ENCODE results near the gene ZMYND10. TPM values are rescaled to one million over a fixed set of nuclear protein-coding genes. Genes with fewer than 3 reads are reported as not detected.

ZMYND10 gene
- total RNA-seq, 1 experiment from 2014 or later: 1.4 TPM

GRCh38 chr3:50381383-50381782, 35.9 kb upstream of the ZMYND10 start:
- Histone ChIP-seq H3K27ac (ENCODE audit: insufficient read length, low read depth, low read length) (no peak overlapping the region), H3K27me3 (ENCODE audit: insufficient read depth, low read length) (no peaks in the 10 kb centered on the region), H4K5ac (ENCODE audit: insufficient read length, low read depth, low read length) (no peak overlapping the region), H2AK5ac (ENCODE audit: insufficient read length, low read length) (no peak overlapping the region), H3K4ac (ENCODE audit: low read depth, low read length) (no peak overlapping the region), H3K4me2 (ENCODE audit: insufficient read depth, insufficient read length, low read length) (no peak overlapping the region), H3K9me3 (ENCODE audit: control insufficient read depth, low read depth, low read length) (no peaks in the 10 kb centered on the region), H4K91ac (ENCODE audit: insufficient read length, low read depth, low read length) (no peak overlapping the region), H4K8ac (replicated peaks; ENCODE audit: insufficient read length, low read depth, low read length) (no peak overlapping the region), H3K23me2 (ENCODE audit: insufficient read length, low read depth, low read length, poor library complexity, severe bottlenecking) (no peaks in the 10 kb centered on the region), H3K79me2 (ENCODE audit: insufficient read depth, low read length) (no peaks in the 10 kb centered on the region), H3K56ac (ENCODE audit: insufficient read length, low read depth, low read length) (no peak overlapping the region), H2BK12ac (ENCODE audit: insufficient read length, low read depth, low read length) (no peak overlapping the region), H2BK5ac (ENCODE audit: insufficient read length, low read length) (no peak overlapping the region), H3K79me1 (ENCODE audit: insufficient read depth, low read depth, low read length, poor library complexity, severe bottlenecking) (no peaks in the 10 kb centered on the region), H3K14ac (ENCODE audit: insufficient read depth, low read length) (no peak overlapping the region), H2BK20ac (ENCODE audit: low read depth, low read length, poor library complexity, severe bottlenecking) (no peak overlapping the region), H2AFZ (ENCODE audit: low read length) (no peak overlapping the region), H3T11ph (ENCODE audit: low read length) (no peak overlapping the region), H4K20me1 (ENCODE audit: control insufficient read depth, insufficient read depth, insufficient read length) (no peaks in the 10 kb centered on the region), H2BK15ac (ENCODE audit: low read depth, low read length) (no peak overlapping the region), H3K18ac (ENCODE audit: insufficient read length, low read depth, low read length) (no peak overlapping the region), H3K4me1 (ENCODE audit: insufficient read depth, low read length) (no peaks in the 10 kb centered on the region), H3K9ac (ENCODE audit: extremely low read depth, insufficient read length, low read length) (no peak overlapping the region), H2BK120ac (ENCODE audit: low read depth, low read length, poor library complexity, severe bottlenecking) (no peak overlapping the region), H3K23ac (ENCODE audit: insufficient read length, low read depth, low read length) (no peak overlapping the region)
- Mint-ChIP-seq H3K27ac (no peak overlapping the region), H3K4me1 (peaks cover 6 to 17% of the 10 kb centered on the region in 2 experiments; a peak in 2 of 4 replicates), H3K27me3 (ENCODE audit: low read depth) (peaks cover 5% of the 10 kb centered on the region), H3K4me3 (no peak overlapping the region), H3K36me3 (ENCODE audit: insufficient read depth in 1 of 3, low read depth in 3 of 3) (peaks cover 0 to 4% (median 0%) of the 10 kb centered on the region in 3 experiments; a peak in 1 of 7 replicates), H3K9me3 (no peaks in the 10 kb centered on the region)
- DNase-seq: no peak
- TF ChIP-seq, protein P1, sequence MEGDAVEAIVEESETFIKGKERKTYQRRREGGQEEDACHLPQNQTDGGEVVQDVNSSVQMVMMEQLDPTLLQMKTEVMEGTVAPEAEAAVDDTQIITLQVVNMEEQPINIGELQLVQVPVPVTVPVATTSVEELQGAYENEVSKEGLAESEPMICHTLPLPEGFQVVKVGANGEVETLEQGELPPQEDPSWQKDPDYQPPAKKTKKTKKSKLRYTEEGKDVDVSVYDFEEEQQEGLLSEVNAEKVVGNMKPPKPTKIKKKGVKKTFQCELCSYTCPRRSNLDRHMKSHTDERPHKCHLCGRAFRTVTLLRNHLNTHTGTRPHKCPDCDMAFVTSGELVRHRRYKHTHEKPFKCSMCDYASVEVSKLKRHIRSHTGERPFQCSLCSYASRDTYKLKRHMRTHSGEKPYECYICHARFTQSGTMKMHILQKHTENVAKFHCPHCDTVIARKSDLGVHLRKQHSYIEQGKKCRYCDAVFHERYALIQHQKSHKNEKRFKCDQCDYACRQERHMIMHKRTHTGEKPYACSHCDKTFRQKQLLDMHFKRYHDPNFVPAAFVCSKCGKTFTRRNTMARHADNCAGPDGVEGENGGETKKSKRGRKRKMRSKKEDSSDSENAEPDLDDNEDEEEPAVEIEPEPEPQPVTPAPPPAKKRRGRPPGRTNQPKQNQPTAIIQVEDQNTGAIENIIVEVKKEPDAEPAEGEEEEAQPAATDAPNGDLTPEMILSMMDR (conservative IDR thresholded peaks at IDR 0.05): no peak
- no CpG with 5 or more reads among the region's 4 CpGs for WGBS (ENCODE audit: extremely low coverage, insufficient read length, low lambda C conversion rate)
